AG04449 (cell line): ENCODE measurements around the gene TP53.

ENCODE experiments used
- CTCF ChIA-PET: fragments of 350-600 bp; formaldehyde crosslinking; extraction: SDS; loops from one replicate; lab custom pipeline; 2021; ENCODE audit warnings: antibody characterized with exemption; lab: Yijun Ruan, JAX
- POLR2A ChIA-PET: fragments of 400-600, 350-600 bp; formaldehyde crosslinking; extraction: SDS; loops from one replicate; lab custom pipeline; 2020; ENCODE audit warnings: antibody characterized with exemption, inconsistent platforms; lab: Yijun Ruan, JAX
- DNase-seq: peaks from one replicate; pipeline ENCODE4 v3.0.0-alpha.2; 2010; ENCODE audit warnings: low read depth, low spot score
- H3K4me3 ChIP-seq: 2 replicates; pipeline ENCODE4 v1.5.1; 2011; ENCODE audit warnings: low read depth, mild to moderate bottlenecking, control low read depth, low read length
- TF ChIP-seq, protein P1 (sequence below): IDR thresholded peaks from one replicate; pipeline ENCODE4 v1.5.1; 2011; ENCODE audit warnings: mild to moderate bottlenecking, moderate library complexity, low read length, control low read depth, inconsistent platforms; ENCODE audit not compliant: insufficient read depth; ENCODE audit errors: missing control alignments

Gene TP53

DNA sequence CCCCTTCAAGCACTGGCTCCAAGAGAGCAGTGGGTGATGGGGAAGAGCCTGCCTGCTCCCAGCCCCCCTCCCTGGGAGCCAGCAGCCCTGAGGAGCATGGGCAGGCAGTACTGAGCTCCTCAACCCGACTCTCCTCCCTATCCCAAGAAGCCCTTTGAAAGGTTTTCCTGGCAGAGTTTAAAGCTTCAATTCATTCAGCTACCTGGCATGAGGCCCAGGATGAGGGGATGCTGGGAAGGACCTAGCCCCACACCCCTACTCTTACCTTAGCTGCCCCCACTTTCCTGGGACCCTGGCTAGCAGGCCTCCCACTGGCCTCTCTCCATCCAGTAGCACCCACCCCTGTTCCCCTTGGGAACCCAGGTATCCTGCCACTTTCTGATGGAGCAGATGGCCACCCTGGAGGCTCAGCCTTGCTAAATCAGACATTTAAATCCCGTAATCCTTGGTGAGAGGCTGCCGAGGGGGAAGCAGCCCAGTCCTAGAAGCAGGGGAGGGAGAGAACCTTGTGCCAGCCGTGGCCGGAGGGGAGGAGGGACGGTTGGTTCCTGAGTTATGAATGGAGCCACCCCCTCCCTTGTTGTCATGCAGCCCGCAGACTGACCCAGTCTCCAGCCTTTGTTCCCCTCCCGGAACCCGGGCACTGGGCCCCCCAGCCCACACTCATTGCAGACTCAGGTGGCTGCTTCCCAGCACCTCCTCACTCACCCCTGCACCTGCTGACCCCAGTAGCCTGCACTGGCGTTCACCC is 19.5 kb downstream of the TP53 start:
- no peak for DNase-seq
- ChIA-PET POLR2A (interaction anchor here (1.5 kb wide), 1 partner anchor 18 kb away, joined by 4 read pairs; no protein-coding TSS in a partner anchor), CTCF (interaction anchor here (1.2 to 2.7 kb wide), 4 partner anchors 20 to 38 kb away, joined by 3 to 12 read pairs (median 6); partner anchors contain the start of genes SHBG, TP53 and WRAP53)
- TF ChIP-seq, protein P1, sequence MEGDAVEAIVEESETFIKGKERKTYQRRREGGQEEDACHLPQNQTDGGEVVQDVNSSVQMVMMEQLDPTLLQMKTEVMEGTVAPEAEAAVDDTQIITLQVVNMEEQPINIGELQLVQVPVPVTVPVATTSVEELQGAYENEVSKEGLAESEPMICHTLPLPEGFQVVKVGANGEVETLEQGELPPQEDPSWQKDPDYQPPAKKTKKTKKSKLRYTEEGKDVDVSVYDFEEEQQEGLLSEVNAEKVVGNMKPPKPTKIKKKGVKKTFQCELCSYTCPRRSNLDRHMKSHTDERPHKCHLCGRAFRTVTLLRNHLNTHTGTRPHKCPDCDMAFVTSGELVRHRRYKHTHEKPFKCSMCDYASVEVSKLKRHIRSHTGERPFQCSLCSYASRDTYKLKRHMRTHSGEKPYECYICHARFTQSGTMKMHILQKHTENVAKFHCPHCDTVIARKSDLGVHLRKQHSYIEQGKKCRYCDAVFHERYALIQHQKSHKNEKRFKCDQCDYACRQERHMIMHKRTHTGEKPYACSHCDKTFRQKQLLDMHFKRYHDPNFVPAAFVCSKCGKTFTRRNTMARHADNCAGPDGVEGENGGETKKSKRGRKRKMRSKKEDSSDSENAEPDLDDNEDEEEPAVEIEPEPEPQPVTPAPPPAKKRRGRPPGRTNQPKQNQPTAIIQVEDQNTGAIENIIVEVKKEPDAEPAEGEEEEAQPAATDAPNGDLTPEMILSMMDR = no peak
- H3K4me3 ChIP-seq = no peak overlapping the region

DNA sequence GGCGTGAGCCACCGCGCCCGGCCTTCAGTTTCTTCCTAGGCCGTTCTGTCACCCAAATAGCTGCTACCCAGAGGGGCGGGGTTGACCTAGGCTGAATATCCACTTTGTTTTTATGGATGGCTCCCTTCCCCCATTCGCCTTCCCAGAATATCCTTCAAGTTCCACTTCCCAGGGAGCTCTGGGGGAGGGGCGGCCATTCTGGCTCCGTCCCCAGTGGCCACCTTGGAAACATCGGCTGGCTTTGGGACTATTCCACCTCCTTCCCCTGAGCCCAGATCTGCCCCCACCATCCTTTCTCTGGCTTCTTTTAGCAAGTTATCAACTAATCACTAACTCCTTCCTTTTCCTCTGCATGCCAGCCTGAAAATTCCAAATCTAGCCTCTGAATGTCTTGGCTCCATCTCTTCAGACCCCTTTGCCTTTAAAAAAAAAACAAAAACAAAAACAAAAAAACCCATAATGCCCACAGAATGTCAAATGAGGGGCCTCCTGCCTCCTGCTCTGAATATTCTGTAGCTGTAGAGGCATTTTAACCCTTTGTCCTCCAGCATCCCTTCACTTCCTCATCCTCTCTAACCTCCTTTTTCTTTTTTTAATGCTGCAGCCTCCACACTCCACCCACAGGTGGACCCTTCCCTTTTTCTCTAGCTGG is 30.2 kb downstream of the TP53 start:
- no peak for DNase-seq
- ChIA-PET CTCF (interaction anchor here (1.7 to 3.9 kb wide), 4 partner anchors 25 to 68 kb away, joined by 4 to 20 read pairs (median 12); partner anchors contain the start of genes TP53 and WRAP53), POLR2A (no interaction called here)
- TF ChIP-seq, protein P1 = no peak
- no peak overlapping the region for H3K4me3 ChIP-seq

DNA sequence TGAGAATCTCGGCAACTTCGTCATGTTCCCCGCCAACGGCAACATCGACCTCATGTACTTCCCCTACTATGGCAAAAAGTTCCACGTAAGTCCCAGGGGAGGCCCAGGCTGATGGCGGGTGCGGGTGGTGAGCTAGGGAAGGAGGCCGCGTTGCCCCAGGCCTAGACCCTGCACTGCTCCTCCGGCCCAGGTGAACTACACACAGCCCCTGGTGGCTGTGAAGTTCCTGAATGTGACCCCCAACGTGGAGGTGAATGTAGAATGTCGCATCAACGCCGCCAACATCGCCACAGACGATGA is 31.8 kb downstream of the TP53 start:
- H3K4me3 ChIP-seq = no peak overlapping the region
- ChIA-PET POLR2A (no interaction called here), CTCF (interaction anchor here (0.9 to 1.8 kb wide), 3 partner anchors 23 to 40 kb away, joined by 5 to 7 read pairs (median 5); partner anchors contain the start of genes TP53 and WRAP53)
- DNase-seq = no peak
- TF ChIP-seq, protein P1 = no peak

DNA sequence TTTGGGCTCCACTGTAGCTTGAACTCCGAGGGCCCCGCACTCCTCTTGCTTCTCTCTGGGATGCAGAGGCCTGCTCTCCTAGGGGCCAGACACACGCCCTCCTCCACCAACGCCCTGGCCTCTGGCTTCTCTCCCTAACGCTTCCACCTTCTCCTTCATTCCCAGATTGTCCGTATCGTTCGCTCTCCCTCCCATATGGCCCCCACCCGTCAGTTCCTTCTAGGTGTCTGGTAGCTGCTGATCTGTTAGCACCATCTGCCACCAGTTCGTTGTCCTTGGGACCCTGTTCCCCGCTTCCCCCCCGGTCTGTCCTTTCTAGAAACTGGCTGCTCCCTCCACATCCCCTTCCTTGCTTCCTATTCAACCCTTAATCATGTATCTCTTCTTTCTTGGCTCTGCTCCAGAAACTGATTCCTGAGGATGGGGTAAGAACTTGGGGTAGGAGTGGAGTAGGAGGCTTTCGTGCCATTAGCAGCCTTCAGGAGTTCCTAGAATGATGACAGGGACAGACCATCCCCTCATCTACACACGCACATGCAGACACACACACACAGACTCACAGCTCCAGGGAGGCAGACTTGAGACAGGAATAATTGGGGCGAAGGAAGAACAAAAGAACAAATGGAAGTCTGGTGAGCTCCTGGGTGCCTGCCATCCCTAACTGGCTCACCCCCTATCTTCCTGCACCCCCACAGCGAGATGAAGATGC is 32.3 kb downstream of the TP53 start:
- no peak for DNase-seq
- POLR2A ChIA-PET = no interaction called here
- H3K4me3 ChIP-seq = no peak overlapping the region
- CTCF ChIA-PET = interaction anchor here (0.9 to 2.1 kb wide), 5 partner anchors 22 to 40 kb away, joined by 4 to 12 read pairs (median 5); partner anchors contain the start of genes TP53 and WRAP53
- TF ChIP-seq, protein P1 = no peak

DNA sequence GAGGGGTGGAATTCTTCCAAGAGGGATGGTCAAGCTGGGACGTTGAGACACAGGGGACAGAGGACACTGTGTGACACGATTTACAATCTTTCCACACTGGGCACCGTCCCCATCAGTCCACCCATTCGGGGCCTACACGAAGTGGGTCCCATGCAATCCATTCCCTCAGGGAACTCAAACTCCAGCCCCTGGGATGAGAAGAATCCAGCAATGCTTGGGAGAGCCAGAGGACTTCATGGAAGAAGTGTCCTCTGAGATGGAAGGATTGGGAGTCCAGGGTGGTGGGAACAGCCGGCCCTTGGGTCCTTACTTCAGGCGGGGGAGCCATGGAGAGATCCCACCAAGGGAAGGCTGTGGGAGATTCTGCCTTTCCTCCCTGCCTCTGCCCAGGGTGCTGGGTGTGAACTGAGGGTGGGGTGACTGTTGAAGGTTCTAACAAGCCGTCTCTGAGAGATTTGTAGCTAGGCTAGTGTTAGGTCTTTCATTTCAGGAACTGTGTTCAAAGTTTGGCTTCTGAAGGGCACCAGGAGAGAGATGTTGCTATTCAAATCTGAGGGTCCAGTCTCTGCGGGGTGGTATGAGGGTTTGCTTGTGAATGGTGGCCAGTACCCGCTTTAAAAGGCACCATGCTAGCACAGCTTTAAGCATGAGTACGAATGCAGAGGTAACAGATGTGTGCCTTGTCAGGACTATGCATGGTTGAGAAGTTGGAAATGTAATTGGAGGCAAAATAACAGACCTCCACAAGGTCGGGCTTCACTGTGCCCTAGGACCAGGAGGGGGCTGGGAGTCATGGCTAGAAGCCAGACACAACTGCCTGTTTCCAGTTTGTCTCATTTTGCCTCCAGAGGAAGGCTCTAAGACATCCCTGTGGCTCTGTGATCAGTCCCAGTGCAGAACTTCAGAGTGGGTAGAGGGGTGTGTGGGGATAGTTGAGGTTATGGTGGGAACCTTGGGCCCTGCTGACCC is 34.6 kb downstream of the TP53 start:
- no peak overlapping the region for H3K4me3 ChIP-seq
- CTCF ChIA-PET = interaction anchor here (3.1 kb wide), 1 partner anchor 18 kb away, joined by 9 read pairs; no protein-coding TSS in a partner anchor
- POLR2A ChIA-PET = interaction anchor here (0.6 to 1.1 kb wide), 2 partner anchors 28 to 35 kb away, joined by 4 read pairs; partner anchors contain the start of gene TP53
- DNase-seq = no peak
- TF ChIP-seq, protein P1 = no peak
